HFF-Myc (cell line): ENCODE measurements around the gene PRKCE.

Source experiments
- DNase-seq: peaks from one replicate; pipeline ENCODE4 v3.0.0-alpha.2; 2011; ENCODE audit warnings: low read depth; ENCODE audit errors: extremely low read depth
- H3K4me3 ChIP-seq: replicated peaks from 2 replicates; pipeline ENCODE4 v1.5.1; 2011; ENCODE audit warnings: low read depth, mild to moderate bottlenecking, control low read depth, low read length
- TF ChIP-seq, protein P1 (sequence below): IDR thresholded peaks from 2 replicates; pipeline ENCODE4 v1.5.1; 2012; ENCODE audit warnings: mild to moderate bottlenecking, low read depth, low read length, control low read depth; ENCODE audit errors: missing control alignments

PRKCE gene

DNA sequence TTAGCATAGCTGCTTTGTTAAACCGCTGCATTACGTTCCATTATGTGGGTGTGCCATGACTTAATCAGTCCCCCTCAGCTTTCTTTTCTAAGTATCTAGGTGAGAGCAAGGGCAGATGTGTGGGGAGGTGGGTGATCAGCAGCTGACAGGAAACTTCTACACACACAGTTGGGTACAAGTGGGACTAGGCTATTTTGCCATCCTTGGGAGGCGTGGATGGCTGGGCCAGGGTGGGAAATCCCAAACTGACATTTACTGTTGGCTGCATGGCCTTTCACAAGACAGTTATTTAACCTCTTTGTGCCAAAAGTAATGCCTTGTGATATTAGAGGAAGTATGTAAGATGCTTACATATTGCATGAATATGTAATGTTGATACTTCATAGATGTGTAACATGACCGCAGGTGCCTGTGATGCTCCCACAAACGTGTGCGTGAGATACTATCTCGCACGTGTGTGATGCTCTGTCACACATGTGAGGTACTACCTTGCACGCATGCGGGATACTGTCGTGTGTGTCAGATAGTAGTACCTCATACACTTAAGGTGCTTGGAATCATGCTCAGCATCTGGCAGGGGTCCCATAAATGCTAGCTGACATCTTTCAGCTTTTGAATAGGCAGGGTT is 314.5 kb downstream of the PRKCE start:
- TF ChIP-seq, protein P1, sequence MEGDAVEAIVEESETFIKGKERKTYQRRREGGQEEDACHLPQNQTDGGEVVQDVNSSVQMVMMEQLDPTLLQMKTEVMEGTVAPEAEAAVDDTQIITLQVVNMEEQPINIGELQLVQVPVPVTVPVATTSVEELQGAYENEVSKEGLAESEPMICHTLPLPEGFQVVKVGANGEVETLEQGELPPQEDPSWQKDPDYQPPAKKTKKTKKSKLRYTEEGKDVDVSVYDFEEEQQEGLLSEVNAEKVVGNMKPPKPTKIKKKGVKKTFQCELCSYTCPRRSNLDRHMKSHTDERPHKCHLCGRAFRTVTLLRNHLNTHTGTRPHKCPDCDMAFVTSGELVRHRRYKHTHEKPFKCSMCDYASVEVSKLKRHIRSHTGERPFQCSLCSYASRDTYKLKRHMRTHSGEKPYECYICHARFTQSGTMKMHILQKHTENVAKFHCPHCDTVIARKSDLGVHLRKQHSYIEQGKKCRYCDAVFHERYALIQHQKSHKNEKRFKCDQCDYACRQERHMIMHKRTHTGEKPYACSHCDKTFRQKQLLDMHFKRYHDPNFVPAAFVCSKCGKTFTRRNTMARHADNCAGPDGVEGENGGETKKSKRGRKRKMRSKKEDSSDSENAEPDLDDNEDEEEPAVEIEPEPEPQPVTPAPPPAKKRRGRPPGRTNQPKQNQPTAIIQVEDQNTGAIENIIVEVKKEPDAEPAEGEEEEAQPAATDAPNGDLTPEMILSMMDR, result no peak

GRCh38 chr2:45968946-45969584 is 317.6 kb downstream of the PRKCE start:
- TF ChIP-seq, protein P1, result no peak
- no peak for DNase-seq
- no peak overlapping the region for H3K4me3 ChIP-seq

More for the DNA sequence above, 314.5 kb downstream of the PRKCE start:
- no peak for DNase-seq
- H3K4me3 ChIP-seq, result no peak overlapping the region

DNA sequence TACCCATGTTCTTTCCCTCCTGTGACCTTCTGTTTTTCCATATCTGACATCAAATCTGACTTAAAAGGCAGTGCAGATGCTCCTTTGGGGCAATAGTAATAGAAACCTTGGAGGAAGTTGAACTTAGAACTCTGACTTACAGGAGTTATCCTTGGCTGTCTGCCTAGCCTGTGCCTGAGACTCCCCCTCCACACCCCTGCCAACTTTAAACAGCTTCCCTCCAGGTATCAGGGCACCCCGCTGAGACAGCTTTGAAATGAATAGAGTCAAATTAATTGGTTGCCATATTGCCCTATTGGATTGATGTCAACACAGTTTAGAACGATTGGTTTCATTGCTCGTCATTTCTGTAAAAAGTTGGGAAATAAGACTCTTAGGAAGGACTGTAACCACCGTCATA is 322.0 kb downstream of the PRKCE start:
- no peak overlapping the region for H3K4me3 ChIP-seq
- no peak for DNase-seq

GRCh38 chr2:45974056-45974455 is 322.6 kb downstream of the PRKCE start:
- DNase-seq, result no peak

More for the DNA sequence above, 322.0 kb downstream of the PRKCE start:
- TF ChIP-seq, protein P1, result no peak

GRCh38 chr2:45974762-45975408 is 323.4 kb downstream of the PRKCE start:
- no peak for DNase-seq
- no peak overlapping the region for H3K4me3 ChIP-seq
- TF ChIP-seq, protein P1, result no peak

More at GRCh38 chr2:45974056-45974455, 322.6 kb downstream of the PRKCE start:
- no peak overlapping the region for H3K4me3 ChIP-seq
- TF ChIP-seq, protein P1, result no peak

DNA sequence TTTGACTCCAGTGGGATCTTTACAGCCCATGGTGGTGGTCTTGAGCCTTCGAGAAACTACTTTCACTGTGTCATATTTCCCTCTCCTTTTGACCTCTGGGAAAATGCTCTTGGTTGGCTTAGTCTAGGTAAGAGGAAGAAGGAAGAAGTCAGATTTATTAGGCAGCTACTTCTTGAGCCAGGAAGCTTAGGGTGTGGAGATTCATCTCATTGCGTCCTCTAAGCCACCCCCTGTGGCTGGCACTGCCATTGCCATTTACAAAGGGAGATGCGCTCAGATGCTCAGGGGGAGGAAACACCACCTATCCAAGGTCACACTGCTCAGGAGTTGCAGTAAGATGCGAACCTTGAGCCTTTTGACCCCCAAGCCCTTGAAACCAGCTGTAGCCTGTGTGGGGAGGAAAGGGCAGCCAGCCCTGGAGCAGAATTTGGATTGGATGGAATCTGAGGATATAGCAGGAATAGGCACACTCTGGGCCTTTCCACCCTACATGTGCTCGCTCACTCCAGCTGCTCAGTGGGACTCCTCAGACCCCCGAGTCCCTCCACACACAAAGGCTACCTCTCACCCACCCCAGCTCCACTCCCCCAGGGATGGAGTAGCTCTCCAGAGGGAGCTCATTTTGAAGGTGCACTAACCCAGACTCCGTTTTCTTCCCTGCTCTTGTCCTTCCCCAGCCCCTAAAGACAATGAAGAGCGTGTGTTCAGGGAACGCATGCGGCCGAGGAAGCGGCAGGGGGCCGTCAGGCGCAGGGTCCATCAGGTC is 324.5 kb downstream of the PRKCE start:
- TF ChIP-seq, protein P1, result no peak
- no peak overlapping the region for H3K4me3 ChIP-seq
- DNase-seq, result no peak
